ENCODE results near the gene SPATA25.

GRCh38 chr20:45911486-45912343 is 24.3 kb upstream of the SPATA25 start, which contains the start of gene PLTP:
- TF ChIP-seq CTCF (optimal IDR thresholded peaks at IDR 0.05 in 1 of 3, IDR thresholded peaks at IDR 0.05 in 1 of 3, conservative IDR thresholded peaks at IDR 0.05 in 1 of 3; ENCODE audit: extremely low read depth in 1 of 3, insufficient read depth in 2 of 3, low read length in 3 of 3) (no peak), EZH2 (IDR thresholded peaks at IDR 0.05; ENCODE audit: low read length) (no peak)
